Neuron (in vitro differentiated cells): Measurements from ENCODE around the gene FLACC1.
"Not testable (repeated sequence)": the region's sequence is repeated elsewhere in the genome, so short reads cannot be mapped to it uniquely, and the experiment has no call there.

ENCODE experiments used
- H2AFZ ChIP-seq: one replicate; pipeline ENCODE4 v1.6.1; 2013; ENCODE audit warnings: low read depth, mild to moderate bottlenecking, inconsistent platforms, low read length, moderate library complexity
- H3K27me3 ChIP-seq: one replicate; pipeline ENCODE4 v1.6.1; 2013; ENCODE audit warnings: low read length; ENCODE audit not compliant: insufficient read depth
- H3K36me3 ChIP-seq: one replicate; pipeline ENCODE4 v1.6.1; 2013; ENCODE audit warnings: low read length; ENCODE audit not compliant: insufficient read depth
- H3K4me1 ChIP-seq: one replicate; pipeline ENCODE4 v1.6.1; 2013; ENCODE audit warnings: low read length; ENCODE audit not compliant: insufficient read depth
- H3K4me3 ChIP-seq: 2 replicates; pipeline ENCODE4 v1.5.1; 2013; ENCODE audit warnings: mild to moderate bottlenecking, low read length, moderate library complexity
- H3K9me3 ChIP-seq: one replicate; pipeline ENCODE4 v1.6.1; 2013; ENCODE audit warnings: low read length

Gene FLACC1

DNA sequence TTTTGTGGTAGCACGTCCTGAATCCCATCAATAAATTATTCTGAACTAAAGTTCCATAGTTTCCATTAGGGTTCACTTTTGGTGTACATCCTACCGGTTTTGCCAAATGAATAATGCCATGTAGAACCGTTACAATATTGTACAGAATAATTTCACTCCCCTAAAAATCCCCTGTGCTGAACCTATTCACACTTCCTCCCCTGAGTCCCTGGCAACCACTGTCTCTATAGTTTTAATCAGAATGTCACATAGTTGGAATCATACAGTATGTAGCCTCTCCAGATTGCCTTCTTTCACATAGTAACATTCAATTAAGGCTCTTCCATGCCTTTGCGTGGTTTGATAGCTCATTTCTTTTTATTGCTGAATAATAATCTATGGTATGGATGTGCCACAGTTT is 106.4 kb downstream of the FLACC1 start:
- H3K9me3 ChIP-seq: peaks cover 2% of the 10 kb centered on the region
- no peaks in the 10 kb centered on the region for H3K27me3 ChIP-seq
- no peaks in the 10 kb centered on the region for H3K36me3 ChIP-seq
- H2AFZ ChIP-seq: no peak overlapping the region
- no peaks in the 10 kb centered on the region for H3K4me1 ChIP-seq
- H3K4me3 ChIP-seq: no peak overlapping the region

DNA sequence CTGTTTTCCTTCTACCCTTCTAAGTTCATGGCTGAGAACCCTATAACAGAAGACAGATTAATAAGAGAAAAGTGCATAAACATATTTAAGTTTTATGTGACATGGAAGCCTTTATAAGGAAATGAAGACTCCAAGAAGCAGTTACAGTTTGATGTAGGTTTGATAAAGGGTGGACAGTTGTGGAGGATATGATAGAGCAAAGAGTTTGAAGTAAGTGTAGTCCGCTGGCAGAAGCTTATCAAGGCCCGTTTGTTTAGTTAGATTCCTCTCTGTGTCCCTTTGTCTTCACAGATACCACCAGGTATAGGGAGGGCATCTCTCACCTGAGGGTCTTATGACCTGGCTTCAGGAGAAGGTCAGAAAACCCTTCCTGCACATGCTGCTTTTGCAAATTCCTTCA is 107.3 kb downstream of the FLACC1 start:
- no peak overlapping the region for H3K4me3 ChIP-seq
- peaks cover 2% of the 10 kb centered on the region for H3K9me3 ChIP-seq
- H3K4me1 ChIP-seq: no peaks in the 10 kb centered on the region
- no peak overlapping the region for H2AFZ ChIP-seq
- H3K36me3 ChIP-seq: no peaks in the 10 kb centered on the region
- H3K27me3 ChIP-seq: no peaks in the 10 kb centered on the region

DNA sequence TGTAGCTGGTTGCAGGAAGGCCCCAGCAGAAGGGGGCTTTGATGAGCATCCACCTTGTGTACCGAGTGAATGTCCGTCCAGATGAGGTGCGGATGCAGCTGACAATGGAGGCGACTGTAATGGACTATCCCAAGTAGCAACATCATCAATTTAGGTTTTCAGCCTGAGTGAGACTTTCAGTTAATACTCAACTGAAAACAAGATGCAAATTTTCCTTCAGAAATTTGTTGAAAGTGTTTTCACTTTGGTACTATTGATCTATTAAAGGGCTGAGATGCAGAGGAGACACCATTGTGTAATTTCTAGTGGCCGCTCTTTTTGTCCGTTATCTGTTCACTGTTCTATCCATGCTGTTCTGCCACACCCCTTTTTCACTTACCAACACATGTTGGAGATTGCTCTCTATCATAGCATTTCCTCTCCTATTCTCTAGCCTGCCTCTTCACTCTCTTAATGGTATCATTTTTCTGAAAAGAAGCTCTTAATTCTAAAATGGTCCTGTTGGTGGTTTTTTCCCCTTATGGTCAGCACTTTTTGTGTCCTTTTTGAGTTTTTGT is 108.8 kb downstream of the FLACC1 start:
- no peaks in the 10 kb centered on the region for H3K27me3 ChIP-seq
- H3K36me3 ChIP-seq: no peaks in the 10 kb centered on the region
- no peak overlapping the region for H2AFZ ChIP-seq
- H3K4me3 ChIP-seq: no peak overlapping the region
- no peaks in the 10 kb centered on the region for H3K4me1 ChIP-seq
- peaks cover 2% of the 10 kb centered on the region for H3K9me3 ChIP-seq

DNA sequence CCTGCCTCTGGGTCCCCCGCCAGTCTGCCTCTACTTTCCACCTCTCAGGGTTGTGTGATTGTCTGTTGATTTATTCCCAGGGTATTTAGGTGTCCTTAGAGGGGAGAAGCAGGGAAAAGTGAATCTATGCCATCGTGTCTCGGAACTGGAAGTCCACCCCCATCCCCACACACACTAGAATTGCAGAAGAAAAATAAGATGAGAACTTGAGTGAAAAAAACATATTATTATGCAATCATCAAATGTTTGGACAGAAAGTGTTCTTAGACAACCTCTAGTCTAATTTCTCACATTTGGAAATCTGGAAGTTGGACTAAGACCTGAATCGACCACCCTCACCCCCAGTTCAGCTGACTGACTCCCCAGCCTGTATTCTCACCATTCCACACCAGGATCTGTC is 110.9 kb downstream of the FLACC1 start:
- Histone ChIP-seq H3K36me3 (no peaks in the 10 kb centered on the region), H2AFZ (no peak overlapping the region), H3K9me3 (peaks cover 10% of the 10 kb centered on the region), H3K4me1 (no peaks in the 10 kb centered on the region), H3K4me3 (no peak overlapping the region), H3K27me3 (no peaks in the 10 kb centered on the region)

DNA sequence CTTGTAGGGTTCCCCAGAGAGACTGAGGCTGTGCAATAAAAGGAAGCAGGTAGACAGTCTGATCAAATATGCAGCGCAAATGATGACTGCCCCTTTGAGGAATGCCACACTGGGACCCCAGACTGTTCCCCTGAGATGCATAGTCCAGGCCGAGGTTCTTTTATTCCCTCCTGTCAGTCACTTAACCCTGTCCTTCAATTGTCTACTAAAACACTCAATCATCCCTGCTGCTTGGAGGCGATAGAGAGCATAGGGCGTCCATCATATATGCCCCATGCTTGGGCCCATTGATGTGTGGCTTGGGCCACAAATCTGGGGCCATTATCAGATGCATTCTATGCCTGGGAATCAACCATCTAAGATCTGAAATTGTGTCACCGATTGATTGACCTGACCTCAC is 112.3 kb downstream of the FLACC1 start:
- Histone ChIP-seq H3K4me3 (no peak overlapping the region), H2AFZ (no peak overlapping the region), H3K36me3 (no peaks in the 10 kb centered on the region), H3K9me3 (peaks cover 8% of the 10 kb centered on the region), H3K27me3 (no peaks in the 10 kb centered on the region), H3K4me1 (no peaks in the 10 kb centered on the region)

DNA sequence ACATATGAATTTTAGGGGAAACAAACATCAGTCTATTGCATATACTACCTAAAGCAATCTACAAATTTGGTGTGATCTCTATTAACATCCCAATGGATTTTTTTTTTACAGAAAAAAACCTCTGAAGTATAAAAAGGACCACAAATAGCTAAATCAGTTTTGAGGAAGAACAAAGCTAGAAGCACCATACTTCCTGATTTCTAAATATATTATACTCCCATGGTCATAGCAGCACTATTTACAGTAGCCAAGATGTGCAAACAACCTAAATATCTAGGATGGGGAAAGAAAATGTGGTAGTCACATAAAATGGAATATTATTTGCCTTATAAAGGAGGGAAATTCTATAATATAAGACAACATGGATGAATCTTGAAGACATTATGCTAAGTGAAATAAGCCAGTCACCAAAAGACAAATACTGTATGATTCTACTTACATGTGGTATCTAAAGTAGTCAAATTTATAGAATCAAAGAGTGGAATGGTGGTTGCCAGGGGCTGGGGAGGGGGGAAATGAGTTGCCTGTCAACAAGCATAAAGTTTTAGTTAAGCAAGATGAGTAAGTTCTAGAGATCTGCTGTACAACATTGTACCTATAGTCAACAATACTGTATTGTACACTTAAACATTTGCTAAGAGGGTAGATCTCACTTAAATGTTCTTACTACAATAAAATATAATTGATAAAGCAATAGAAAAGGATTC is 114.4 kb downstream of the FLACC1 start:
- Histone ChIP-seq H3K4me3 (no peak overlapping the region), H2AFZ (no peak overlapping the region), H3K4me1 (no peaks in the 10 kb centered on the region), H3K9me3 (peaks cover 8% of the 10 kb centered on the region), H3K27me3 (no peaks in the 10 kb centered on the region), H3K36me3 (no peaks in the 10 kb centered on the region)

DNA sequence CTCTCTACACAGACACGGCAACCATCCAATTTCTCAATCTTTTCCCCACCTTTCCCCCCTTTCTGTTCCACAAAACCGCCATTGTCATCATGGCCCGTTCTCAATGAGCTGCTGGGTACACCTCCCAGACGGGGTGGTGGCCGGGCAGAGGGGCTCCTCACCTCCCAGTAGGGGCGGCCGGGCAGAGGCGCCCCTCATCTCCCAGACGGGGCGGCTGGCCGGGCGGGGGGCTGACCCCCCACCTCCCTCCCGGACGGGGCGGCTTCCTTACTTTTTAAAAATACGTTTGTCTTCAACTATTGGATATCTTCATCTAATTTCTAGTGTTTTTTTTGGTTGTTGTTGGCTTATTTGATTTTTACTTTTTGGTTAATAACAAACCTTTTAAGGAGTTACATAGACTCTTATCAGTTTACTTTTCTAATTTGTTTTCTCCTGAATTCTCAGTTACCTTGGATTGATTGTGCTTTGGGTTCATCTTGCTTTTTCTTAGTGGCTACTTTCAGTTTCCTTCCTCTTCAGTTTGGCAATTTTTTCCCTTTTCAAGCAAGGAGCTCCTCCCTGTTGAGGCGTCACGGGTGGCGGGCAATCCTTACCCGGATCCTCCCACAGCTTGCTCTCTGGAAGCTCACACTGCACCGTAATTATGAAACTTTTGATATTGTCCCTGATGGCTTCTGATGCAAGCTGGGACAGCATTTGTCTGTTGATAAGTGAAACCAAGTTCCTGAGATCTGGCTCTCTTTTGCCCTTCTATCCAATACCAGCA is 117.8 kb downstream of the FLACC1 start:
- H3K4me1 ChIP-seq, H3K4me3 ChIP-seq, H3K9me3 ChIP-seq, H2AFZ ChIP-seq, H3K27me3 ChIP-seq, H3K36me3 ChIP-seq: not testable (repeated sequence)
